Measurements from ENCODE around the gene OR2A42.
"Not testable (repeated sequence)": the region's sequence is repeated elsewhere in the genome, so short reads cannot be mapped to it uniquely, and the experiment has no call there.

The OR2A42 gene

DNA sequence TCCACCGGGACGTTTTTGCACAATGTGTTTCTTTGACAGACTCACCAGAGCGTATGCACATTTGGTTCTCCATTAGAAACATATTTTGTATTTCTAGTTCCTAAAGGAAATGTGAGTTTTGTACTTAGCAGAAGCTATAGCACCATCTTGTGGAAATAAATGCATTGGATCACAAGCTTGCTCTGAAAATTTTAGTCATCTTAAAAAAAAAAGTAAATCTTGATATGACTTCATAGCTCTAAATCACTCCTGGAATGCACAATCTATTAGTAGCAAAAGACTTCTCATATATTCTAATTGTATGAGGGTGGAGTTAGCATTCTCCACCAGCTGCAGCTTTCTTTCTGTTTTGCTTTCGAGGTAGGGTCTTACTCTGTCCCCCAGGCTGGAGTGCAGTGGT is 20.3 kb downstream of the OR2A42 start:
- not testable (repeated sequence) for DNase-seq

DNA sequence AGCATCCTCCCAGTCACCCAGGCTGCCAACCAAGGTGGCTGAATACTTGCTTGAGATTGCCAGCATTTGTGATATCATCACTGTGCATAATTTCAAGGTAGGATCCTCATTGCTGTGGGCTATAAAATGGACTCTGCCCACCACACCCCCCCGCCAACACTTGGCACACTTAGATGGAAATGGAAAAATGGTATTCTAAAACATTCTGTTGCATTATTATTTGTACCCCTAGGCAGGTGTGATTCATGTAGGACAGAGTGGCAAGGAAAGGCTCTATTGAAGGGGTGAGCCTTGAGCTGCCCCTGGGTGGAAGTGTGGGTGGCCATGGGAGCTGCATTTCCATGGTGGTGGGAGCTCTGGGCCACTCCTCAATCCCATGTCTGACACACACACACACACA is 20.8 kb downstream of the OR2A42 start:
- DNase-seq = not testable (repeated sequence)

DNA sequence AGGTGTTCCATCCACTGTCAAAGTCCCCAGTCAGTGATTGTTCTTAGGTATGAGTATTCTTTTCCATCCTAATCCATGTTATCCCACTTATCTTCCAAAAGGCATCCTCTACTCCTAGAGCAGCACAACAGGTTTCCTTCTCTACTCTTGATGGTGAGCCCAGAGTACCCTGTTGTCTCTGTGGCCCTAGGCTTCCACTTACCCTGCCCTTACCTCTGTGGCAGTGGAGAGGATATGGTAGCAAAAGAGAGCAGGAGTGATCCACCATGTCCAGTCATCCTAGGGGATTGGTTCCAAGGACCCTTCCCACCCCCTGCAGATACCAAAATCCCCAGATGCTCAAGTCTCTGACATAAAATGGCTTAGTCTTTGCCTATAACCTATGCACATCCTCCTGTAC is 22.2 kb downstream of the OR2A42 start:
- DNase-seq = not testable (repeated sequence)

DNA sequence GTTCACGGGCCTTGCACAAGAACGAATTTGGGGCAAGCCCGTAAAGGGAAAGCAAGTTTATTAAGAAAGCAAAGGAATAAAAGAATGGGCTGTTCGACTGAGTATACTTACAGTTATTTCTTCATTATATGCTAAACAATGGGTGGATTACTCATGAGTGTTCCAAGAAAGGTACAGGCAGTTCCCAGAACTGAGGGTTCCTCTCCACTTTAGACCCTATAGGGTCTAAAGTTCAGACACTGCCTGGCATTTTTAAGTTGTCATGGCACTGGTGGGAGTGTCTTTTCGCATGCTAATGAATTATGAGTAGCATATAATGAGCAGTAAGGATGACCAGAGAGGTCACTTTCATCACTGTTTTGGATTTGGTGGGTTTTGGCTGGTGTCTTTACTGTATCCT is 34.1 kb downstream of the OR2A42 start:
- DNase-seq = not testable (repeated sequence)

DNA sequence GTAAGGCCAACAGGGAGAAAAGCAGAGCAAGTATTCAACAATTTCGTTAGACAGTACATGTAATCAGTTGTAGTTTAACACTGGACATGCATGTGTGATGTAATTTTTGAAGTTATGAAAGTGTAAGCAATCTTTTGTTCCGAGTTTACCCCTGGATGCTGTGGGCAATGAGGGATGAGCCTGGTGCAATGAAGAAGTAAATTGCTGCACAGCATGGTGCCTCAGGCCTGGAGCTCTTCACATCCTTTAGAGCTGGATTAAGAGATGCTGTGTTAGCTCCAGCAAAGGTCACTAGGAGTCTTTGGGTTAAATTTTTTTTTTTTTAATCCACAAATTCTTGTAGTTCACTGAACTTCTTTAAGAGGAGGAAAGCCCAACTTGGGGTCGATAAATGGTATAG is 36.3 kb downstream of the OR2A42 start:
- not testable (repeated sequence) for DNase-seq

DNA sequence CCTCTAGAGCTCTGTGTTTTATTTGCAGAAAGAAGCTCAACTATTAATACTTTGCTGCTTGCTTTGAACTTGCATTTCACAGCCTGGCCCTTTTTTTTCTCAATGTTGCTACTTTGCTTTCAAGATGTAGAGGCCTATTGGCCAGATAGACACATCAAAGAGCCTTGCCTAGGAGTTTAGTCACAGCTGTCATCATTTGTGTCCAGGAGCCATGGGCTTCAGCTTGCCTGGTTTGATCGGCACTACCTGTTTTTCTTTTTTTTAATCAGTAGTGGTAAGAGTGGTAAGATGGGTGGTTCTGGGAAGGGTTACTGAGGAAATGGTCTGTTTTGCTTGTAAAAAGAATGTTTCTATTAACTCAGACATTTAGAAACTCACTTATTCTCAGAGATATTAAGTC is 37.4 kb downstream of the OR2A42 start:
- not testable (repeated sequence) for DNase-seq

DNA sequence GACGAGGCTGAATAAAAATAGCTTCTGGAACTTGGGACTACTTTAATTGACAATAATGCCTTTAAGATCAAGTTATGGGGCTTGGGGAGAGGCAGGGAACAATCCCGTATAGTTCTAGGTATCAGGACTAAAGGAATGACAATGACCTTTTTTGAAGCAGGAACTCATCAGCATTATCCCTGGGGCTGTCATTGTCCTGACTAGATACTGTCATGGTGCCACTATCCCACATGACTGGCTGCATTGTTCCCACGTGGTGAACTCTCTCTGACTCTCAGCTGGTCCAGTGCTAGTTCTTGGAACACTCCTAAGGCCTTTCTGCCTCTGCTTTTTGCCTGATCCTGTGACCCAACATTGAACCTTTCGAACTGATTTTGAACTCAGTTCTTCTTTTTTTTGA is 40.5 kb downstream of the OR2A42 start:
- not testable (repeated sequence) for DNase-seq

DNA sequence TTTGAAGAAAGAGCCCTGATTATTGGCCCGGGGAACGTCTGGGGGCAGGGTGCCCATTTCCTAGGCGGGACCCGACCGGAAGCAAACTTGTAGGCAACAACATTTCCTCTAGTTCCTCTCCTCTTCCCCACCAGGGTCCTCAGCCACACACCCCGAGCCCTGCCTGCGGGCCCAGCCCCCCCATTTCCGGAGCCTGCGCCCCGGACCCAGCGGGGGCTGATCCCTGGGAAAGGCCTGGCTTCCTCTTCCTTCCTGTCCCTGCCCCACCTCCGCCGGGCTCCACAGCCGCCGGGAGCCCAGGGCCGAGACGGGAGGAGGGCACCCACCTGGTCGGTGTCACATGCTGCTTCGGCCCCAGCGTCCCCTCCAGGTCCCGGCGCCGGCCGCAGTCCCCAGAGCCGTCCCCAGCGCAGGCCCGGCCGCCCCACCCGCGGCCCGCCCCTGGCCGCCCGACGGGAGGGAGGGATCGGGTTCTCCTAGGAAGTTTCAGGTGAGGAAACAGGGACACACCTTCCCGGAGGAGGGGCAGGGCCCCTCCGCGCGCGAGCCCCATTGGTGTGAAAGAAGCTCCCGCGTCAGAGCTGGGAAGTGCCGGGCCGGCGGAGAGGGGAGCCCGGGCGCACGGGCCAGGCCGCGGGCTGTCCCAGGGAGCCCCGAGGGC is 44.1 kb downstream of the OR2A42 start, which contains the start of gene ARHGEF35:
ARHGEF35 (minus strand) TSS at position 622 of the 661 bp plus-strand sequence. CDS start 7,450 bp downstream, outside the sequence.
- not testable (repeated sequence) for DNase-seq

DNA sequence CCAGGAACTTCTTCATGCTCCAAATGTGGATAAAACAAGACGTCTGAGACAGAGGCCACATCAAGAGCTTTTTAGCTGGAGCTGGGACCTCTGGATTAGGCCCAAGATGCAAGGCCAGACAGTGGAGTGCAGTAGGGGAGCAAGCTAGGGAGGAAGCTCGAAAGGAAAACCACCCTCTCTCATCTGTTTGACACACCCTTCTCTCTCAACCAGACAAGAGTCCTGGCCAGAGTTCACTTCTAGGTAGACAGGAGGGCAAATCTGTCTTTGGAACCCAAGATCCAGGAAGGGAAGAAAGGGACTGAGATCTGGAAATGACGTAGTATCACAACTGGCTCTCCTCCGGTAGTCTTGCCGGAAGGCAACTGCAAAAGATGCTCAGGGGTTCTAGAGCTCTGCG is 45.0 kb downstream of the OR2A42 start:
- DNase-seq = not testable (repeated sequence)

DNA sequence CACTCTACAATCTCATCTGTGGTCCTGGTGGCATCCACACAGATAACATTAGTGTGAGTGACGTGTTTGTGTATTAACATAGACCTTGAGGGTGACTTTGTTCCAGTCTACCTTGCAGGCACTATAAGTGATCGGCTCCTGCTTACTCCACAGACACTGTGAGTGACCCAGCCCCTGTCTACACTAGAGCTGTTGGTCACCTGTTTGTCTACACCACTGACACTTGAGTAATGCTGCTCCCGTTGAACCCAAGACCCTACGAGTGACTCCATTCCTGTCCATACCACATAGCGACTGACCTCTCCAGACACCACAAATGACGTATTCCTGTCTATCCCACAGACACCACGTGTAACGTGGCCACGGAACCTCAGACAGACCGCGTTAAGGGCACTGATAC is 45.6 kb downstream of the OR2A42 start:
- not testable (repeated sequence) for DNase-seq

DNA sequence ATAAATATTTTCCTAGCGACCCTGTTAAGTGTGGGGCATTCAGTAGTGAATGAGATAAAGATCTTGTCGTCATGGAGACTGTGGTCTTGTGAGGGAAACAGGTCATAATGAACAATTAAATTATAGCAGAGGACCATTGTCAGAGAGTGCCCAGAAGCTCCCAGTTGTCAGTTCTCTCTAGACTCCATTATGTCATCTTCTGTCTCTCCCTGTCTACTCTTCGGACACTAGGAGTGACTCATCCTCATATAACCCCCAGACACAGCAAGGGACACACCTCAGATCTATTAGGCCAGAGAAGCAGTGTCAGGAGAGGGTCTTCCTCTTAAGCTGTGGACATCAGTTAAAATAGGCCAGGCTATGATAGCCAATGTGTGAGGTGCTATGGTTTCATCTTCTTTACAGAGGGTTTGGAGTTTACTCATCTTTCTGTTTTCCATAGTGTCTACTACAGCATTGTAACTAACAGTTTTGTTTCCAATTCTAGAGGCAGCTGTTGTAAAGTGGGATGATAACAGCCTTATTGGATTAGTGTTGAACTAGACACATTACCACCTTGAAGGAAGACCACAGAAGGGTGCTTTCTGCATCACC is 50.7 kb downstream of the OR2A42 start:
- not testable (repeated sequence) for DNase-seq

DNA sequence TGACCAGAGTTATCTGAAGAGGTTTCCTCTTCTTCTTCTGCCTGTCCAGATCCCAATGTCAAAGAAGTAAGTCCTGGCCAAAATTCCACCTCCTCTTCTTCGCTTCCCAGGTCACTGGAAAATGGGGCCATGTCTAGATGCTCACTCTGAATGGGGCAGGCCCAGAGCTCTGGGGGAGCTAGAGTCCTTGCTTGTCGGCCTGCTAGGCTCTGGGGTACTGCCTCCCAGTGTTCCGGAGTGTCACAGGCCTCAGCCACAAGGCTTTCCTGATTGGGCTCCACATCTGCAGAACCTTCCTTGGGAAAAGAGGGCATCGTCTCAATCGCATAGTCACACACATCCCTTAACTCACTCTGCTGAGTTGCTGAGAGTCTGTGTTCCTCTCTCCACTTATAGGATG is 51.6 kb downstream of the OR2A42 start:
- not testable (repeated sequence) for DNase-seq

DNA sequence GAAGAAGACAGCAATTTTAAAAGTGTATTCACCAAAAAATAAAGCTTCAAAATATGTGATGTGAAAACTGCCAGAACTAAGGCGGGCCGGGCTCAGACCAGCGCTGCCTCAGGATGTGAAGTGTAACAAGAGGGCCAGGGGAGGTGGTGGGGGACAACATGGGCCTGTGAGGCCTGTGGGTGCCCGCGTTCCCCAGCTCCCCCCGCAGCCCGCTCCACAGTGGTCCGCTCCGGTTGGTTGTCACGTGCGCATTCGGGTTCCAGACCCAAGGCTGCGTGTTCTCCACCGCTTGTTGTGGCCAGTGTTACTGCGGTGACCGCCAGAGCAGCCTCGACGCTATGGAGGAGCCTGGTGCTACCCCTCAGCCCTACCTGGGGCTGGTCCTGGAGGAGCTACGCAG is 56.2 kb downstream of the OR2A42 start, which contains the start of gene CTAGE4:
CTAGE4 (plus strand) TSS at position 301 of the 400 bp plus-strand sequence; CDS start at position 339, 38 bp downstream.
- DNase-seq = not testable (repeated sequence)

DNA sequence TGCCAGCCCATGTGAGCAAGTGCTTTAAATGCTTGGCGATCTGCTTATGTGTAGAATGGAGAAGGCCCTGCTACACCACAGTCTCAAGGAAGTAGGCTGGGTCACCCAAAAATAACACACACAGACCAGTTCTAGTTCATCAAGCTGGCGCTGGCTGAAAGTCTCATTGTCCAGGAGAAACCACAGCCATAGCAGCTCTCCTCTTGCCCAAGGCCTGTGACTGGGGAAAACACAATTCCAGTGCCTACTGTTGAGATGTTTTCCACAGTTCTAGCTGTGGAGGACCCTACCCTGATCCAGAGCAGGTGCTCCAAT is 60.3 kb downstream of the OR2A42 start:
- DNase-seq = not testable (repeated sequence)

DNA sequence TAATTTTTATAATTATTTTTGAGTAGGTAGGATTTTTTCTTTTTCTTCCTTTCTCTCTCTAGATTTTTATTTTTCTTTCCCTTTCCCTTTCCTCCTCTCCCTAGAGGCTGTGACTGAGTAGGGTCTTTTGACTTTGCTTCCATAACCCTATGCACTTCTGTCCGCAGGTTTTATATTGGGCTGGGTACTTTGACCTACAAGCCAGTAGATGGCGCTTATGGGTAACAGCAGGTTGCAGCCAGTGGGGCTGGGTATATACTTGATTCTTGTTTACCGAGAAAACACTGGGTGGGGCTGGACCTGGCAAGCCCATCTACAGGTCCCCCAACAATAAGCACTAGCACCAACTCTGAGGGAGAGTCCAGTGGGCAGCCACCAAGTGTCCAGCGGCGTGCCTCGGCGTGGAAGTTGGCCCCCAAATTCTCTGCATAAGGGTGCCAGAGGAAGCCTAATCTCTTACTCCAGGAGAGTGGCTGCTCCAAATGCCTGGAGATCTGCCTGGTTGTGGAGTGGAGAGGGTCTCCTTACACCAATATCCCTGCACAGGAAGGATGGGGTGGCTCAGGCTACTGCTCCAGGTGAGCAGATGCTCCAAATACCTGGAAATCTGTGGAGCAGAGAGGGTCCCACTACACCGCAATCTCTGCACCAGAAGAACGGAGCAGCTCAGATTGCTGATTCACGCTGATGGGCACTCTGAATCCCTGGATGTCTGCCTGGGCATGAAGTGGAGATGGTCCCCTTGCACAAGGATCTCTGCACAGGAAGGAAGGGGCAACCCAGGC is 60.8 kb downstream of the OR2A42 start:
- peak; percentile 13 for DNase-seq
